ENCODE data around the gene DCHS1. TPM values are rescaled to one million over a fixed set of nuclear protein-coding genes. Genes with fewer than 3 reads are reported as not detected.
"Not testable (repeated sequence)": the region's sequence is repeated elsewhere in the genome, so short reads cannot be mapped to it uniquely, and the experiment has no call there.

The DCHS1 gene, protein sequence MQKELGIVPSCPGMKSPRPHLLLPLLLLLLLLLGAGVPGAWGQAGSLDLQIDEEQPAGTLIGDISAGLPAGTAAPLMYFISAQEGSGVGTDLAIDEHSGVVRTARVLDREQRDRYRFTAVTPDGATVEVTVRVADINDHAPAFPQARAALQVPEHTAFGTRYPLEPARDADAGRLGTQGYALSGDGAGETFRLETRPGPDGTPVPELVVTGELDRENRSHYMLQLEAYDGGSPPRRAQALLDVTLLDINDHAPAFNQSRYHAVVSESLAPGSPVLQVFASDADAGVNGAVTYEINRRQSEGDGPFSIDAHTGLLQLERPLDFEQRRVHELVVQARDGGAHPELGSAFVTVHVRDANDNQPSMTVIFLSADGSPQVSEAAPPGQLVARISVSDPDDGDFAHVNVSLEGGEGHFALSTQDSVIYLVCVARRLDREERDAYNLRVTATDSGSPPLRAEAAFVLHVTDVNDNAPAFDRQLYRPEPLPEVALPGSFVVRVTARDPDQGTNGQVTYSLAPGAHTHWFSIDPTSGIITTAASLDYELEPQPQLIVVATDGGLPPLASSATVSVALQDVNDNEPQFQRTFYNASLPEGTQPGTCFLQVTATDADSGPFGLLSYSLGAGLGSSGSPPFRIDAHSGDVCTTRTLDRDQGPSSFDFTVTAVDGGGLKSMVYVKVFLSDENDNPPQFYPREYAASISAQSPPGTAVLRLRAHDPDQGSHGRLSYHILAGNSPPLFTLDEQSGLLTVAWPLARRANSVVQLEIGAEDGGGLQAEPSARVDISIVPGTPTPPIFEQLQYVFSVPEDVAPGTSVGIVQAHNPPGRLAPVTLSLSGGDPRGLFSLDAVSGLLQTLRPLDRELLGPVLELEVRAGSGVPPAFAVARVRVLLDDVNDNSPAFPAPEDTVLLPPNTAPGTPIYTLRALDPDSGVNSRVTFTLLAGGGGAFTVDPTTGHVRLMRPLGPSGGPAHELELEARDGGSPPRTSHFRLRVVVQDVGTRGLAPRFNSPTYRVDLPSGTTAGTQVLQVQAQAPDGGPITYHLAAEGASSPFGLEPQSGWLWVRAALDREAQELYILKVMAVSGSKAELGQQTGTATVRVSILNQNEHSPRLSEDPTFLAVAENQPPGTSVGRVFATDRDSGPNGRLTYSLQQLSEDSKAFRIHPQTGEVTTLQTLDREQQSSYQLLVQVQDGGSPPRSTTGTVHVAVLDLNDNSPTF (N-terminal part only)
- total RNA-seq = 10 to 100 TPM in 1 of 3 donors, 1 to 10 TPM in 2; 3.5 to 38.8 (median 6.0) TPM
- long read RNA-seq, donor 1, partial matches to known transcripts = 17 of 30 reads
- long read RNA-seq, donor 1, other reads (novel, unspliced or antisense) = 13 of 30 reads
- long read RNA-seq, donor 2 = 0 reads

DNA sequence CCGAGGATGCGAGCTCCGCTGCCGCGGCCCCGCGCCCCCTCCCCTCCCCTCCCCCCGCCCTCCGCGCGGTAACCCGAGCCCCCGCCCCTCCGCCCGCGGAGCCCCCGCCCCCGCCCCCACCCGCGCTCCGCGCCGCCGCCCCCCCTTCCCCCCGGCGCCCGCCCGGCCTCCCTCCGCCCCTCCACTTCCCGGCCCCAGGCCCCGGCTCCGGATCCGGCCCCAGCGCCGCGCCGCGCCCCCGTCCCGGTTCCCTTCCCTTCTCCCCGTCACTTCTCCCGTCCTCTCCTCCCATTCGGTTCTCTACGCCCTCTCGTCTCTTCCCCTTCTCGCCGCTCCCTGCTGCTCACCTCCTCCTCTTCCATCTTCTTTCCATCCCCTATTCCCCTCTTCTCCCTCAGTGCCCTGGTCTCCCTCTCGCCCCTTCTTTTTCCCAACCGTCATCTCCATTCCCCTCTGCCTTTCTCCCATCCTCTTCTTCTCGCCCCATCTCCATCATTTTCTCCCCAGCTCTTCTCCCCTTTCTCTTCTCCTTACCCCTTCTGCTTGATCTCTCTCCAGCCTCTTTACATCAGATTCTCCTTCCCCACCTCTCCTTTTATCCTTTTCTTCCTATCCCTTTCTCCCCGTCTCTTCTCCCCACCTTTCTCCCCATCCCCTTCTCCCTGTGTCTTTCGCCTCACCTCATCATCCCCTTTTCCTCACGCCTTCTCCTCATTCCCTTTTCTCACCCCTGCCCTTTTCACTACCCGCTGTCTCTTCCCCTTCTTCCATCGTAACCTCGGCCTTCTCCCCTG, at the start of gene DCHS1:
Gene DCHS1 (minus strand): TSS at position 20 of the 794 bp plus-strand sequence. CDS start 14,196 bp downstream, outside the sequence.
- intact Hi-C loops (cut with DNase I, micrococcal nuclease) = no loop called here
- TF ChIP-seq, protein P1, sequence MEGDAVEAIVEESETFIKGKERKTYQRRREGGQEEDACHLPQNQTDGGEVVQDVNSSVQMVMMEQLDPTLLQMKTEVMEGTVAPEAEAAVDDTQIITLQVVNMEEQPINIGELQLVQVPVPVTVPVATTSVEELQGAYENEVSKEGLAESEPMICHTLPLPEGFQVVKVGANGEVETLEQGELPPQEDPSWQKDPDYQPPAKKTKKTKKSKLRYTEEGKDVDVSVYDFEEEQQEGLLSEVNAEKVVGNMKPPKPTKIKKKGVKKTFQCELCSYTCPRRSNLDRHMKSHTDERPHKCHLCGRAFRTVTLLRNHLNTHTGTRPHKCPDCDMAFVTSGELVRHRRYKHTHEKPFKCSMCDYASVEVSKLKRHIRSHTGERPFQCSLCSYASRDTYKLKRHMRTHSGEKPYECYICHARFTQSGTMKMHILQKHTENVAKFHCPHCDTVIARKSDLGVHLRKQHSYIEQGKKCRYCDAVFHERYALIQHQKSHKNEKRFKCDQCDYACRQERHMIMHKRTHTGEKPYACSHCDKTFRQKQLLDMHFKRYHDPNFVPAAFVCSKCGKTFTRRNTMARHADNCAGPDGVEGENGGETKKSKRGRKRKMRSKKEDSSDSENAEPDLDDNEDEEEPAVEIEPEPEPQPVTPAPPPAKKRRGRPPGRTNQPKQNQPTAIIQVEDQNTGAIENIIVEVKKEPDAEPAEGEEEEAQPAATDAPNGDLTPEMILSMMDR (IDR thresholded peaks at IDR 0.05) = no peak
- H3K4me1 ChIP-seq (ENCODE audit: low read depth) = no peaks in the 10 kb centered on the region
- ATAC-seq (peak; percentile 34), DNase-seq (peak in 2 of 3 donors; percentile 47 to 50)
- H3K9me3 ChIP-seq = no peaks in the 10 kb centered on the region
- no peaks in the 10 kb centered on the region for H3K36me3 ChIP-seq (ENCODE audit: low read depth)
- no peak within 1 kb of the TSS for H3K4me3 ChIP-seq

DNA sequence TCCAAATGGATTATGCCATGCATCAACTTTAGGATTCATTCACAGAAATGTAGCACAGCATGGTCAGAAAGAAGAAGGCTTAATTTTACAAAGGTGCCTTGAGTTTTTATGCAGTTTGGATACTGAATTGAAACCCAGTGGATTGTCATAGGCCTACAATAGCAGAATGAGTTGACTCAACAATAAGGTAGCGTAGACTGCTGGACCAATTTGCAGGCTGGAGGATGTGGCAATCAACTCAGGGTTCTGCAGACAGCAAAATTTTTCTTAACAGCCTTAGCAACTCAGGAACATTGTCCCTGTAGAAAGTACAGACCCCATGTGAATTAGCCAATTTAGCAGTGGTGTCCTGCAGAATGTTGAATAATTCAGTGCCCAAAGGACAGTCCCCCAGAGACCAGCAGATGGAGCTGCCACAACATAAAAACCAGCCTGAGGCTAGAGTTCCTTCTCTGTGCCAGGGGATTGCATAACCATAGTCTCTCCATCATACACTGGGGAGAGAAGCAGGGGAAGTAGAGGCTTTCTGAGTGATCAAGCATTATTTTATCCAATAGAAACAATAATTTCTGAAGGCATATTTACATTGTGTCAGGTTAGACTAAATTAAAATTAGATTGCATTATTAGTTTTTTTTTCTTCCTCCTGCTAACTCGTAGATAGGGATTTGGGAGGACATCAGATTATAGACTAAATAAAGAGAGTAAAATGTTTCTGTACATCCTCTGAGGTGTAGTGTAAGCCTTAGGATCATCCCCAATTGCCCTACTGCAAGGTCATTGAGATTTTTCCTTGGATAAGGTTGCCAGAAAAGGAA, 47.8 kb upstream of the DCHS1 start:
- peak in 2 of 3 donors; percentile 29 to 60 for DNase-seq
- H3K9me3 ChIP-seq = no peaks in the 10 kb centered on the region
- H3K36me3 ChIP-seq (ENCODE audit: low read depth) = no peaks in the 10 kb centered on the region
- H3K4me3 ChIP-seq = no peak overlapping the region
- H3K4me1 ChIP-seq (ENCODE audit: low read depth) = no peaks in the 10 kb centered on the region
- peak; percentile 89 for ATAC-seq
- TF ChIP-seq, protein P1 (IDR thresholded peaks at IDR 0.05) = no peak
- intact Hi-C loops (cut with DNase I, micrococcal nuclease) = no loop called here

DNA sequence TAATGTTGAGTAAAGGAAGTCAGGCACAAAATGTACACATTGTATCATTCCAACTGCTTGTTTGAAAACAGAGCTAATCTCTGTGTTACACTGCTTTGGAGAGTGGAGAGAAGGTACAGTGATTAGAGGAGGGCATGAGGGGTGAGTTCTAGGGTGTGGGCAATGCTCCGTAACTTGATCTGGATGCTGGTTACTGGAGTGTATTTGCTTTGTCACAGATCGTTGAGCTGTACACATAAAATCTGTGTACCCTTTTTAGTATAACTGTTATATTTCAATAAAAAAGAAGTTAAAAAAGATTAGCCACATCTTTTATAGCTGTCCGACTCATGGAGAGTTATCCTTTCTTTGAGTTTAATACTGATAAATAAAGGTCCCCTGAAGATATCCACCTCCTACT, 46.3 kb upstream of the DCHS1 start:
- ATAC-seq; H3K4me3 ChIP-seq; intact Hi-C loops (cut with DNase I, micrococcal nuclease); H3K9me3 ChIP-seq; DNase-seq; H3K36me3 ChIP-seq (ENCODE audit: low read depth); H3K4me1 ChIP-seq (ENCODE audit: low read depth): not testable (repeated sequence)

DNA sequence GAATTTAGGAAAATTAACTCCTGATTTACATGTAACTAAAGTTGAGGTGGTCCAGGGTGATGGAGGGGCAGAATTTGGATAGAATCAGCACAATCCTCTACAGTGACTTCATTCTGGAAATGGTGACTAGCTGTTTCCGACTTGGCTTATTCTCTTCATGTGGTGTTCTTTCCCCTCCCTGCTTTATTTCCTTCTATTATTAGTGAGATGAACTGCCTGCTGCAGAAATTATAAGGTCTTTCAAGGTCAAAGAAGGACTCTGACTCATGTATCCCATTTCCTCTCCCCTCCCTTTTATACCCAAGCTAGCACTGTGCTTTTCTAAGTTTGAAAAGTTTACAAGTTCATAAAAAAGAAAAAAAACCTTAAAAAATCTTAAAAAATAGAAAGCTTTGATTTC, 39.8 kb upstream of the DCHS1 start:
- Histone ChIP-seq H3K9me3 (no peaks in the 10 kb centered on the region), H3K4me3 (no peak overlapping the region), H3K4me1 (ENCODE audit: low read depth) (no peaks in the 10 kb centered on the region), H3K36me3 (ENCODE audit: low read depth) (no peaks in the 10 kb centered on the region)
- no peak for DNase-seq
- intact Hi-C loops (cut with DNase I, micrococcal nuclease) = no loop called here
- ATAC-seq = peak; percentile 44
- TF ChIP-seq, protein P1 (IDR thresholded peaks at IDR 0.05) = no peak

DNA sequence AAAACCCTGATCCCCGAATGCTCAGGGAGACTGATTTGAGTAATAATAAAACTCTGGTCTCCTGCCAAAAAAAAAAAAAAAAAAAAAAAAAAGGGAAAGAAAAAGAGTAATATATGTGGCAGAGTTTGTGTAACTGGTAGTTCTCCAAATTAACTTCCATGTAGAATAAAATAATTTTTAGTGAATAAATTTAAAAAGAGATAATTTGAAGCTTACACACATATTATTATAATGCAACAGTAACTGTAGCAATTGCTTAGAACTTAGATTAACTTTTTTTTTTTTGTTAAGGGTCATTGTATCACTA, 38.6 kb upstream of the DCHS1 start:
- ATAC-seq (no peak), DNase-seq (no peak)
- H3K9me3 ChIP-seq = no peaks in the 10 kb centered on the region
- no peak overlapping the region for H3K4me3 ChIP-seq
- intact Hi-C loops (cut with DNase I, micrococcal nuclease) = no loop called here
- no peaks in the 10 kb centered on the region for H3K4me1 ChIP-seq (ENCODE audit: low read depth)
- H3K36me3 ChIP-seq (ENCODE audit: low read depth) = no peaks in the 10 kb centered on the region
- TF ChIP-seq, protein P1 (IDR thresholded peaks at IDR 0.05) = no peak
